SK-N-MC (cell line): ENCODE measurements around the gene SIL1.
A peak's percentile ranks its signal among the peaks of the same experiment; 100 is the strongest.

ENCODE experiments used
- DNase-seq: peaks from one replicate; pipeline ENCODE4 v3.0.0-alpha.2; 2011; ENCODE audit warnings: low read depth, low spot score
- H3K27ac ChIP-seq: fragments of 200-600 bp; sonication (generic); 2 replicates; pipeline ENCODE4 v1.5.1; 2016; ENCODE audit warnings: mixed run types
- H3K36me3 ChIP-seq: fragments of 200-600 bp; sonication (generic); 2 replicates; pipeline ENCODE4 v1.6.1; 2017; ENCODE audit warnings: antibody characterized with exemption, low read length, mixed read lengths; ENCODE audit not compliant: insufficient read depth
- H3K4me3 ChIP-seq: fragments of 200-600 bp; sonication (generic); 2 replicates; pipeline ENCODE4 v1.5.1; 2016
- H3K9ac ChIP-seq: fragments of 200-600 bp; sonication (generic); 2 replicates; pipeline ENCODE4 v1.8.0; 2017; ENCODE audit warnings: mixed run types, mixed read lengths; ENCODE audit not compliant: insufficient read length
- H3K9me3 ChIP-seq: fragments of 200-600 bp; sonication (generic); 2 replicates; pipeline ENCODE4 v1.6.1; 2017; ENCODE audit warnings: low read depth, mild to moderate bottlenecking, antibody characterized with exemption, low read length, moderate library complexity, mixed read lengths
- EZH2 ChIP-seq: fragments of 200-600 bp; sonication (generic); IDR thresholded peaks from one replicate; pipeline ENCODE4 v1.6.1; 2017; ENCODE audit warnings: antibody characterized with exemption
- FOXP2 ChIP-seq: optimal IDR thresholded peaks from 2 replicates; pipeline ENCODE3; 2011; ENCODE audit warnings: mild to moderate bottlenecking, moderate library complexity; ENCODE audit not compliant: insufficient read depth; ENCODE audit errors: extremely low read length, control extremely low read depth
- POLR2AphosphoS5 ChIP-seq: IDR thresholded peaks from 2 replicates; pipeline ENCODE4 v1.6.1; 2012; ENCODE audit warnings: mild to moderate bottlenecking, low read depth, low read length, borderline replicate concordance

The SIL1 gene

GRCh38 chr5:138900281-138900965 is 297.7 kb downstream of the SIL1 start:
- peaks cover 41% of the 10 kb centered on the region for H3K36me3 ChIP-seq
- no peak for DNase-seq
- TF ChIP-seq FOXP2 (no peak), POLR2AphosphoS5 (no peak), EZH2 (no peak)

GRCh38 chr5:138898742-138899141 is 299.4 kb downstream of the SIL1 start:
- Histone ChIP-seq H3K9me3 (no peaks in the 10 kb centered on the region), H3K27ac (no peak overlapping the region), H3K36me3 (peaks cover 27% of the 10 kb centered on the region), H3K9ac (no peak overlapping the region), H3K4me3 (no peak overlapping the region)
- no peak for TF ChIP-seq EZH2
- TF ChIP-seq FOXP2: no peak
- no peak for TF ChIP-seq POLR2AphosphoS5
- no peak for DNase-seq

More at GRCh38 chr5:138900281-138900965, 297.7 kb downstream of the SIL1 start:
- H3K9me3 ChIP-seq: no peaks in the 10 kb centered on the region
- no peak overlapping the region for H3K4me3 ChIP-seq
- H3K9ac ChIP-seq: no peak overlapping the region
- H3K27ac ChIP-seq: peak overlapping the region; percentile 25; the same call in 1 of the 2 replicates

GRCh38 chr5:138898299-138898698 is 299.9 kb downstream of the SIL1 start:
- Histone ChIP-seq H3K27ac (no peak overlapping the region), H3K9ac (no peak overlapping the region), H3K9me3 (no peaks in the 10 kb centered on the region), H3K36me3 (peaks cover 23% of the 10 kb centered on the region), H3K4me3 (no peak overlapping the region)
- TF ChIP-seq EZH2: no peak
- no peak for DNase-seq
